ACHN (cell line): Measurements from ENCODE around the gene PRKCI.
"Not testable (repeated sequence)": the region's sequence is repeated elsewhere in the genome, so short reads cannot be mapped to it uniquely, and the experiment has no call there.

Source experiments
- DNase-seq: peaks from one replicate; pipeline ENCODE4 v3.0.0-alpha.2; 2015
- in situ Hi-C: cut with HindIII; loops from 2 replicates; pipeline ENCODE4 v1.10.0; 2017; ENCODE audit warnings: low sequenced_read_pairs, low pct_ligation_motif_present, low pct_unique_long_range_greater_than_20kb

Gene PRKCI

GRCh38 chr3:170219850-170220249 is 2.4 kb upstream of the PRKCI start:
- in situ Hi-C loops = no loop called here
- no peak for DNase-seq

- DNase-seq = no peak
- in situ Hi-C loops = no loop called here
These were observed 1.4 kb upstream of the PRKCI start for GRCh38 chr3:170220871-170221270.

GRCh38 chr3:170222647-170223541 is 670 bp downstream of the PRKCI start:
- in situ Hi-C loops = no loop called here
- peak; percentile 28 for DNase-seq

- in situ Hi-C loops = no loop called here
- no peak for DNase-seq
These were observed 2.9 kb downstream of the PRKCI start for GRCh38 chr3:170225166-170225565.

GRCh38 chr3:170226426-170226960 is 4.3 kb downstream of the PRKCI start:
- in situ Hi-C loops = no loop called here
- peak; percentile 62 for DNase-seq

GRCh38 chr3:170228093-170228766 is 6.0 kb downstream of the PRKCI start:
- in situ Hi-C loops = no loop called here
- no peak for DNase-seq

GRCh38 chr3:170232266-170232665 is 10.0 kb downstream of the PRKCI start:
- in situ Hi-C loops = no loop called here

GRCh38 chr3:170233530-170233929 is 11.3 kb downstream of the PRKCI start:
- no peak for DNase-seq
- in situ Hi-C loops = no loop called here

More at GRCh38 chr3:170232266-170232665, 10.0 kb downstream of the PRKCI start:
- peak; percentile 41 for DNase-seq

- in situ Hi-C loops = no loop called here
- no peak for DNase-seq
These were observed 17.9 kb downstream of the PRKCI start for GRCh38 chr3:170240142-170240541.

- in situ Hi-C loops = no loop called here
- DNase-seq = no peak
These were observed 18.4 kb downstream of the PRKCI start for GRCh38 chr3:170240671-170241070.

GRCh38 chr3:170244576-170244975 is 22.4 kb downstream of the PRKCI start:
- no peak for DNase-seq
- in situ Hi-C loops = no loop called here

- in situ Hi-C loops = no loop called here
- no peak for DNase-seq
These were observed 25.7 kb downstream of the PRKCI start for GRCh38 chr3:170247875-170248274.

- no peak for DNase-seq
- in situ Hi-C loops = no loop called here
These were observed 34.4 kb downstream of the PRKCI start for GRCh38 chr3:170256597-170256996.

GRCh38 chr3:170257145-170257544 is 34.9 kb downstream of the PRKCI start:
- in situ Hi-C loops = no loop called here
- no peak for DNase-seq

GRCh38 chr3:170258105-170258487 is 35.9 kb downstream of the PRKCI start:
- in situ Hi-C loops = no loop called here
- no peak for DNase-seq

- DNase-seq = no peak
- in situ Hi-C loops = no loop called here
These were observed 37.7 kb downstream of the PRKCI start for GRCh38 chr3:170259907-170260306.

- no peak for DNase-seq
- in situ Hi-C loops = no loop called here
These were observed 45.6 kb downstream of the PRKCI start for GRCh38 chr3:170267793-170268192.

GRCh38 chr3:170269673-170270254 is 47.5 kb downstream of the PRKCI start:
- DNase-seq, in situ Hi-C loops: not testable (repeated sequence)

- DNase-seq = no peak
These were observed 48.2 kb downstream of the PRKCI start for GRCh38 chr3:170270282-170270881.

More at GRCh38 chr3:170270282-170270881, 48.2 kb downstream of the PRKCI start:
- in situ Hi-C loops = no loop called here
